ENCODE data around the gene SMYD3.

SMYD3 gene

DNA sequence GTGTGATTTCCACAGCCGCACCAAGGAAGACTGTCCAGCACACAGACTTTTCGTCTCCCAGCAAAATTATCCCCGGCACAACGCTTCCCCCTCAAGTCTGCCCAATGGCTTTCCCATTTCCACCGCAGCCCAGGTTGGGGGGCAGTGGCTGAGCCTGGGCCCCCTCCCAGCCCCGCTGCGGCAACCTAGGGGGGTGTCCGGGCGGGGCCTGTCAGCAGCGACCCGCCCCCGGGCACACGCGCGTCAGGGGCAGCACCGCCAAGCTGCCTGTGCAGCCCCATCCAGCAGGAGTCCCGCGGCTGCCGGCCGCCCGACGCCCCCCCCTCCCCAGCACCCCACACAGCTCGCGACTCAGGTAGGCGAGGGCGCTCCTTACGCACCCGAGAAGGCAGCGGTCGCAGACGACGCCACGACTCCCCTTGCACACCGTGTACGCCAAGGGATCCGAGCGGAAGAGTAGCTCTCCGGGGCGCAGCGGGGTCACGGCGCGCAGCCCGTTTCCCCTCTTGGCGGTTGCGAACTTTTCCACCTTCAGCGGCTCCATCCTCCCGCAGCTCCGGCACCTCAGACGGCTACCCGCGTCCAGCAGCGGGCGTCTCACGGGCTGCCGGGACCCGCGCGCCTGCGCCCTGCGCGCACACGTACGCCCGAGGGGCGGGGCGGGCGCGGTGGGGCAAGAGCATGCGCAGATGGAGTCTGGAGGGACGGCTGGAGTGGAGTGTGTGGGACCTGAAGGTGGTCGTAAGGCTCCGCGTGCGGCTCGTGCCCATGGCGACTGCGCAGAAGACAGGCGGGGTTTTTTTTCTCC is at the start of gene SMYD3:
Gene SMYD3, minus strand, starts transcription at position 606 of the 808 bp plus-strand sequence.
- DNase-seq (ENCODE audit: low spot score), result peak; percentile 76

DNA sequence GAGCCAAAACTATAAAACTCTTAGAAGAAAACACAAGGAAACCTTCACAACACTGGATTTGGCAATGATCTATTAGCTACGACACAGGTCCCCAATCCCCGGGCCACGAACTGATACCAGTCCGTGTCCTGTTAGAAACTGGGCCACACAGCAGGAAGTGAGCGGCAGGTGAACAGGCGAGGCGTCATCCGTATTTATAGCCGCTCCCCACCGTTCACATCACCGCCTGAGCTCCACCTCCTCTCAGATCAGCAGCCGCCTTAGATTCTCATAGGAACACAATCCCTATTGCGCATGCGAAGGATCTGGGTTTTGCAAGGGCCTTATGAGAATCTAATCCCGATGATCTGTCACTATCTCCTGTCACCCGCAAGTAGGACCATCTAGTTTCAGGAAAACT is 47.1 kb upstream of the SMYD3 start:
- DNase-seq (ENCODE audit: low spot score), result no peak

GRCh38 chr1:246552110-246552509 is 45.0 kb upstream of the SMYD3 start:
- DNase-seq (ENCODE audit: low spot score), result no peak

DNA sequence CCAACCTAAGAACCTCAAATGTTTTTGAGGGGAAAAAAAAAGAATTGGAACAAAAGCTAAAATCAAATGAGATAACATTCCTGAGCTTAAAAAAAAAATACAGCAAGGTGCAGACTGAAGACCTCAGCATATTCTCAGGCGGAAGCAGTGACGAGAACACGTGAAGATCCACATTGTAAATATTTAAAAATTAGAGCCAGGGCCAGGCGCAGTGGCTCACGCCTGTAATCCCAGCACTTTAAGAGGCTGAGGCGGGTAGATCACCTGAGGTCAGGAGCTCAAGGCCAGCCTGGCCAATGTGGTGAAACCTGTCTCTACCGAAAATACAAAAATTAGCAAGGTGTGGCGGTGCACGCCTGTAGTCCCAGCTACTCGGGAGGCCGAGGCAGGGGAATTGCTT is 43.3 kb upstream of the SMYD3 start:
- no peak for DNase-seq (ENCODE audit: low spot score)

DNA sequence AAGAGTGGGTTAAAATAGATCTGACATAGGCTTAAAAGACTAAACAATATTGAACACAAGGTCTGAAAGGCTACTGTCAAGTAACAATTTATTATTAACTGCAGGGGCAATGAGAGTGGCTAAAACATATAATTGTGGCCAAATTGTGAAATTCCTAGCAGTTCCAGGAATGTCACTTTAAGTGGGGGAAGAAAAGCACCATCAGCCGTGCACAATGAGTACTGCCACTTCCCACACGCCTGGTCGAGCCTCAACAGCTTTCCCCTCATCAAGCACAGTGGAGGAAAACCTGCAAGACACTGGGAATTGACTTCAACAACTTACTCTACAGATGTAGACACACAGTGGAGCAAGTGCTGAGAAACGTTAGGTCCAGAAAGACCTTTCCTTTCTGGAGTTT is 42.6 kb upstream of the SMYD3 start:
- no peak for DNase-seq (ENCODE audit: low spot score)

DNA sequence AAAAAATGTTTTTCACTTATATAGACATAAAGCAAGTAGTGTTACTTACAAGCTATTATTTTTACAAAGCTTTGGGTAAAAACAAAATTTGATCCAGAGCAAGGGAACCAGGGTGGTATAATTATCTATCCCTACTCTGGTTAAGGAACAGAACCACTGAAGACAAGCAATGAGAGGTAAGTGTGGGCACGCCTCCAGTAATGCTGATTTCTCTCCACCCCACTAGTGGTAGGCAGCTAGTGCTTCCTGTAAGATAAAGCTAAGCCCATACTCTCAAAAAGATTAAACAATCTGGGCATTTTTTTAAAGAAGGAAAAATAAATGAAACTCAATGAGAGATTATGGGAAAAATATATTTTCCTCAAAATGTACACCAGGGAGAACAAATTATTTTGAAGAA is 36.9 kb upstream of the SMYD3 start:
- DNase-seq (ENCODE audit: low spot score), result no peak

GRCh38 chr1:246540738-246541491 is 33.8 kb upstream of the SMYD3 start:
- no peak for DNase-seq (ENCODE audit: low spot score)

GRCh38 chr1:246537887-246538286 is 30.8 kb upstream of the SMYD3 start:
- no peak for DNase-seq (ENCODE audit: low spot score)

- no peak for DNase-seq (ENCODE audit: low spot score)
Measured at GRCh38 chr1:246537441-246537840, 30.4 kb upstream of the SMYD3 start.

DNA sequence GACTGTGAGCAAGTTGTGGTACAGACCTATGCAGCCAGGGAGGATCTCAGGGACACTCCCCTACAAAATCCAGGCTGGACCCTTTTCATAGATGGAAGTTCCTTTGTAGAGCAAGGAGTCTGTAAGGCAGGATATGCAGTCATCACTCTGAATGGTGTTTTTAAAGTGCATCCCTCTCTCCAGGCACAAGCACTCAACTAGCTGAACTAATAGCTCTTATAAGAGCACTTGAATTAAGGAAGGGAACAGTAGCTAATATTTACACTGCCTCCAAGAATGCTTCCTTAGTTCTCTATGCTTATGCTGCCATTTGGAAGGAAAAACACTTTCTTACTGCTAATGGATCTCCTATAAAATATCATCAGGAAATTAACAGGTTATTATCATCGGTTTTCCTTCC is 27.0 kb upstream of the SMYD3 start:
- no peak for DNase-seq (ENCODE audit: low spot score)

- DNase-seq (ENCODE audit: low spot score), result no peak
Measured at GRCh38 chr1:246533371-246533905, 26.4 kb upstream of the SMYD3 start.

DNA sequence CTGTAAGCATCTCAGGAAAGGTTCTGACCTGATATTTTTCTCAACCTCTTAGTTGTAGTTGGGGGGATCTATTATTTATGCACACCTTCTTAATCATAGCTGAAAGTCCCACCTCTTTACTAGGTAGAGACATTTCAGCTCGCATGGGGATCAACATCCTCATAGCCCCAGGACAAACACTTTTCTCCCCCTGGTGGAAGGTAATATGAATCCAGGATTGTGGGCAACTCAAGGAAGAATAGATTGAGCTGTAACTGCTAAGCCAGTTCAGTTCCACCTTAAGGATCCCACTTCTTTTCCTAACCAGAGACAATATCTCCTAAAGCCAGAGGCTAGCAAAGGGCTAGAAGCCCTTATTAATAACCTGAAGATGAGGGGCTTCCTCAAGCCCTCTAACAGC is 25.4 kb upstream of the SMYD3 start:
- no peak for DNase-seq (ENCODE audit: low spot score)

GRCh38 chr1:246530482-246530881 is 23.4 kb upstream of the SMYD3 start:
- DNase-seq (ENCODE audit: low spot score), result no peak

DNA sequence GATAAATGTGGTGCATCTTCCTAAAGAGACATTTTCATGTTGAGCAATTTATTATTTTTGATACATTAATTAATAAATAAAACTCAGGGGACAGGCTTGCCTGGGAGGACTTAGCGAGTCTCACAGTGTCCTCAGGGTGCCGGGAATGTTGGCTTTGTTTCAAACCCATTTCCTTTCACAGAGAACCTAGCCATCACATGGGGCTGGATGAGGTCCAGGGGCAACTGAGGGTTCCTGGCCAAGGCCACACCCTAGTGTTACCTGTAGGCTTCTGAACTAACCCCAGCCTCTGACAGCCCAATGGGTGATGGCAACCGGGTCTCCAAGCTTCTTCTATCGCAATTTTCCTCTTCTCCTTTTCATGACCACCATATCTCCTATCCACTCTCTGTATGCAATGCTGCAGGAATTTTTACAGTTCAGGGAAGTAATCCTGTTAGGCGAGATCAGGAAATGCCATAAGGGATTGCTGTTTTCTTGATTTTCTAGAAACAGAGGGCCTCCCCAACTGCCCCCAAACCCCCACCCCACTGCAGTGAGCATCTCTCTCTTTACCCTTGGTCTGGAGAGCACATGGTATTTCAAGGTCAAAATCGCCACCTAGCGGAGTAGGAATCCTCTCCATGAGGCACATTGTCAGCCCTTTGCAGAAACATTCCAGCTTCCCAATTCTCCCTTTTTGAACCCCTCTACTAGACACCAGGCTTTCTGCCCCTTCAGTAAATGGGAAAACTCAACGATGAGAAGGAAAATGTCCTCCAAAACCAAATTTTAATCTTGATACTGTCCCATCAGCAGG is 22.1 kb upstream of the SMYD3 start:
- no peak for DNase-seq (ENCODE audit: low spot score)

GRCh38 chr1:246527402-246528088 is 20.5 kb upstream of the SMYD3 start:
- DNase-seq (ENCODE audit: low spot score), result no peak

GRCh38 chr1:246526915-246527314 is 19.8 kb upstream of the SMYD3 start:
- DNase-seq (ENCODE audit: low spot score), result no peak

DNA sequence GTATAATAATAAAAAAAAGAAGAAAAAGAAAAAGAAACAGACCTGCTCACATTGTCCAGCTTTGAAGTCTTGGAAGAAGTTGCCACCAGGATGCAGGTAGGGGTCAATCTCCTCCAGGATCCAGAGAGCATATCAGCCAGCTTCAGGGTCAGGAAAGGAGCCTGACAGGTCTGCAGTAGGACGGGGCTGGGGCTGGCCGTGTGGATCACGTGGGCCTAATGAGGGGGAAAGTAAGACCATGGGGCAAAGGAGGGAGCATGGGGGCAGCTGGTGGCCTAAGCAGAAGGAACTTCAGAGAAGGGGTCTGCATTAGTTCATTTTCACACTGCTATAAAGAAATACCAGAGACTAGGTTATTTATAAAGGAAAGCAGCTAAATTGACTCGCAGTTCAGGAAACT is 19.3 kb upstream of the SMYD3 start:
- no peak for DNase-seq (ENCODE audit: low spot score)

GRCh38 chr1:246519514-246519913 is 12.4 kb upstream of the SMYD3 start:
- no peak for DNase-seq (ENCODE audit: low spot score)

- no peak for DNase-seq (ENCODE audit: low spot score)
Measured at GRCh38 chr1:246518456-246519205, 11.6 kb upstream of the SMYD3 start.

GRCh38 chr1:246517391-246517790 is 10.3 kb upstream of the SMYD3 start:
- no peak for DNase-seq (ENCODE audit: low spot score)

DNA sequence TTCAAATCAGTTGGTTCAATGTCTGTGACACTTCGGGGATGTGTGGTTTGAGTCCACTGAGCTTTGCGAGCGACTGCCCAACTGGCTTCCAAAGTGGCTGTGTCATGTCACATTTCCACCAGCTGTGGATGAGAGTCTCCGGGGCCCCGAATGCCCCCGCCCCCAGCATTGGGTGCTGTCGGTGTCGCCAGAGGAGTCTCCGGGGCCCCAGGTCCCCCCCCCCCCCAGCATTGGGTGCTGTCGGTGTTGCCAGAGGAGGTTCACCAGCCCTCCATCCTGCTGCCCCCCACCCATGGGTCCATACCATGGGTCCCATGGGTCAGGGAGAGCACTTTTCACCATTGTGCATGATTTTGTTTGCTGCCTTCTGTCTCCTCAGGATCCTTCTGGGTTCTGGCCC is 9.0 kb upstream of the SMYD3 start:
- no peak for DNase-seq (ENCODE audit: low spot score)

All from pons (tissue), 1 donor.